Heart right ventricle (tissue), 16 donors: ENCODE results near the gene HS3ST5. TPM values are rescaled to one million over a fixed set of nuclear protein-coding genes. Genes with fewer than 3 reads are reported as not detected.

ENCODE experiments used
- ATAC-seq, 8 donors: fragments of 200-7000 bp; cut with Tn5 transposase; one replicate each; pipeline ENCODE4 v1.9.1; 2020; ENCODE audit warnings: mild to moderate bottlenecking in 8 of 8, moderate library complexity in 8 of 8, moderate number of reproducible peaks in 1 of 8
- DNase-seq, 2 donors: peaks; one replicate each; pipeline ENCODE4 v3.0.0-alpha.2; 2020
- H3K27ac ChIP-seq, 10 donors: fragments of 200-600 bp; sonication (generic) in 2 of 10; one replicate each; pipeline versions ENCODE4 v1.5.0 to v1.8.0; 2020 to 2022; ENCODE audit warnings: mild to moderate bottlenecking in 3 of 10
- H3K27me3 ChIP-seq, 7 donors: fragments of 200-600 bp; one replicate each; pipeline ENCODE4 v1.8.0; 2021 to 2022; ENCODE audit warnings: mild to moderate bottlenecking in 2 of 7
- H3K36me3 ChIP-seq, 9 donors: fragments of 200-600 bp; sonication (generic) in 1 of 9; one replicate each; pipeline versions ENCODE4 v1.5.0 to v1.8.0; 2020 to 2022; ENCODE audit warnings: mild to moderate bottlenecking in 2 of 9
- H3K4me1 ChIP-seq, 9 donors: fragments of 200-600 bp; sonication (generic) in 1 of 9; one replicate each; pipeline versions ENCODE4 v1.5.0 to v1.8.0; 2020 to 2022; ENCODE audit warnings: mild to moderate bottlenecking in 4 of 9
- H3K4me3 ChIP-seq, 10 donors: fragments of 200-600 bp; sonication (generic) in 2 of 10; one replicate each; pipeline versions ENCODE4 v1.5.0 to v1.8.0; 2020 to 2022; ENCODE audit warnings: mild to moderate bottlenecking in 7 of 10, moderate library complexity in 2 of 10
- H3K9me3 ChIP-seq, 11 donors: fragments of 200-600 bp in 10 of 11; sonication (generic) in 2 of 11; one replicate each; pipeline versions ENCODE4 v1.5.0 to v1.8.0; 2013 to 2022; ENCODE audit warnings: mild to moderate bottlenecking in 2 of 11, control low read depth in 1 of 11, moderate library complexity in 1 of 11
- CTCF ChIP-seq, 9 donors: fragments of 200-600 bp; sonication (generic) in 2 of 9; IDR thresholded peaks; one replicate each; pipeline versions ENCODE4 v1.5.0 to v1.8.0; 2021 to 2022; ENCODE audit warnings: antibody characterized with exemption in 9 of 9, mild to moderate bottlenecking in 5 of 9, moderate library complexity in 1 of 9
- WGBS, 2 donors: extraction: QIAGEN DNeasy Blood & Tissue Kit; methylation state at CpG; one replicate each; pipeline ENCODE4 v1.1.7; 2013; ENCODE audit warnings: inconsistent platforms in 1 of 2; 5-methylcytosine and 5-hydroxymethylcytosine counted together
- intact Hi-C, 10 donors: fragments of 100-400 bp; cut with DNase I; formaldehyde crosslinking; loops; one replicate each; pipeline versions ENCODE4 v1.11.1 to v1.14.2; 2022
- polyA plus RNA-seq, 2 donors: library from polyadenylated mRNA; stranded (reverse); fragments of 200-250 nt; gene quantifications; one replicate each; pipeline ENCODE4 v1.2.3, GENCODE V29; 2013
- total RNA-seq, 10 donors: library from RNA; stranded (reverse); fragmentation: NEBNext Ultra II Directional in 3 of 10; extraction: Animal tissue kit (Norgen Biotek cat#: 25700) in 3 of 10; gene quantifications; one replicate each; pipeline versions ENCODE4 v1.2.1 to v1.2.4, GENCODE V29; 2021 to 2023
- donor health status: Arrhythmogenic right ventricular cardiomyopathy.
- donor health status: ischemic (EF 13 %, LVEDD 7.1; RV severe dilation, severe dysfunction).
- donor health status: healthy with polysubstance abuse.
- donor health status: DM: no; HTN: yes; CAD: no.
- donor health status: DM: no; HTN: no; CAD: no.
- donor health status: ischemic (EF 25% LVEDD 6.9; RV normal size, moderate dysfunction).
- donor health status: ischemic (EF 25% LVEDD 5.7; RV mildly dilated, moderate dysfunction).
- donor health status: healthy.
- donor health status: DM: yes; HTN: yes; CAD: no.
- donor health status: Ischemic cardiomyopathy.
- donor health status: ischemic (EF 35%, LVEDD 5.7; RV mildly dilated, moderate dysfunction).
- donor health status: nonischemic (EF 11% LVEDD 7.7; RV severe dilation, severe dysfunction).
- donor health status: DM: yes; HTN: yes; CAD: no.
- donor health status: PGD.
- donor health status: ischemic (EF 29% LVEDD 5.4; RV normal size, mild dysfunction).
- donor health status: nonischemic (EF 23%, LVEDD 6.1; RV moderate dilation, normal function).

The HS3ST5 gene
- total and polyA plus RNA-seq, 12 donors, result not detected

- no peak overlapping the region for H3K27ac ChIP-seq
- intact Hi-C loops, result loop anchor here in 2 of 10 donors (10.0 kb wide), 2 partner anchors 207 to 307 kb away; no protein-coding TSS in a partner anchor
- DNase-seq (no peak), ATAC-seq (no peak)
- 88 to 94% methylated on average over 2 of the region's 2 CpGs for WGBS, 2 donors
- H3K27me3 ChIP-seq, result no peaks in the 10 kb centered on the region
- no peak overlapping the region for H3K4me3 ChIP-seq
- no peak for TF ChIP-seq CTCF (IDR thresholded peaks at IDR 0.05)
- no peaks in the 10 kb centered on the region for H3K36me3 ChIP-seq
- no peaks in the 10 kb centered on the region for H3K4me1 ChIP-seq
- no peaks in the 10 kb centered on the region for H3K9me3 ChIP-seq
These were observed 41.1 kb downstream of the HS3ST5 start for GRCh38 chr6:114301596-114302219.

- DNase-seq, result no peak
These were observed 45.7 kb downstream of the HS3ST5 start for GRCh38 chr6:114297135-114297534.

GRCh38 chr6:114292431-114292830 lies 50.4 kb downstream of the HS3ST5 start:
- no peak for TF ChIP-seq CTCF (IDR thresholded peaks at IDR 0.05)
- DNase-seq, result no peak
- ATAC-seq, result no peak
- H3K27ac ChIP-seq, result no peak overlapping the region
- intact Hi-C loops, result no loop called here
- H3K36me3 ChIP-seq, result no peaks in the 10 kb centered on the region
- no peaks in the 10 kb centered on the region for H3K9me3 ChIP-seq
- no peak overlapping the region for H3K4me3 ChIP-seq
- no peaks in the 10 kb centered on the region for H3K4me1 ChIP-seq
- WGBS, 2 donors, result 83 to 91% methylated on average over 1 of the region's 1 CpG
- peaks cover 0 to 4% (median 0%) of the 10 kb centered on the region in 7 donors for H3K27me3 ChIP-seq

More at GRCh38 chr6:114297135-114297534, 45.7 kb downstream of the HS3ST5 start:
- no peak overlapping the region for H3K27ac ChIP-seq
- 90 to 93% methylated on average over 6 of the region's 6 CpGs for WGBS, 2 donors
- intact Hi-C loops, result no loop called here
- ATAC-seq, result no peak
- H3K36me3 ChIP-seq, result no peaks in the 10 kb centered on the region
- no peak for TF ChIP-seq CTCF (IDR thresholded peaks at IDR 0.05)
- H3K4me3 ChIP-seq, result no peak overlapping the region
- H3K4me1 ChIP-seq, result no peaks in the 10 kb centered on the region
- no peaks in the 10 kb centered on the region for H3K27me3 ChIP-seq
- no peaks in the 10 kb centered on the region for H3K9me3 ChIP-seq

GRCh38 chr6:114291428-114291827 lies 51.4 kb downstream of the HS3ST5 start:
- Histone ChIP-seq H3K4me3 (no peak overlapping the region), H3K4me1 (no peaks in the 10 kb centered on the region), H3K36me3 (no peaks in the 10 kb centered on the region), H3K27me3 (peaks cover 0 to 4% (median 0%) of the 10 kb centered on the region in 7 donors), H3K27ac (no peak overlapping the region), H3K9me3 (no peaks in the 10 kb centered on the region)
- no peak for TF ChIP-seq CTCF (IDR thresholded peaks at IDR 0.05)
- intact Hi-C loops, result no loop called here
- ATAC-seq, result no peak
- no peak for DNase-seq
- WGBS, 2 donors, result 63 to 74% methylated on average over 2 of the region's 2 CpGs
